Measurements from ENCODE around the gene SPRING1.
A peak's percentile ranks its signal among the peaks of the same experiment; 100 is the strongest.

SPRING1 gene

GRCh38 chr12:116709768-116710167, 28.1 kb downstream of the SPRING1 start:
- no peak for DNase-seq

GRCh38 chr12:116708826-116709756, 28.8 kb downstream of the SPRING1 start:
- peak in 53 of 56 donors; percentile 30 to 94 (median 75) for DNase-seq

GRCh38 chr12:116707751-116708150, 30.1 kb downstream of the SPRING1 start:
- no peak for DNase-seq

- DNase-seq, result peak in 45 of 56 donors; percentile 8 to 84 (median 46)
Measured at GRCh38 chr12:116703214-116703795, 34.6 kb downstream of the SPRING1 start.

GRCh38 chr12:116701432-116701831, 36.4 kb downstream of the SPRING1 start:
- no peak for DNase-seq

GRCh38 chr12:116700066-116700465, 37.8 kb downstream of the SPRING1 start:
- DNase-seq, result no peak

- no peak for DNase-seq
Measured at GRCh38 chr12:116698554-116699075, 39.3 kb downstream of the SPRING1 start.

- DNase-seq, result no peak
Measured at GRCh38 chr12:116698116-116698515, 39.8 kb downstream of the SPRING1 start.

GRCh38 chr12:116697716-116698115, 40.2 kb downstream of the SPRING1 start:
- DNase-seq, result no peak

GRCh38 chr12:116697305-116697704, 40.6 kb downstream of the SPRING1 start:
- peak in 3 of 56 donors; percentile 10 to 17 (median 16) for DNase-seq

GRCh38 chr12:116695464-116695725, 42.5 kb downstream of the SPRING1 start:
- DNase-seq, result no peak

- no peak for DNase-seq
Measured at GRCh38 chr12:116694653-116695463, 43.0 kb downstream of the SPRING1 start.

GRCh38 chr12:116693286-116694227, 44.3 kb downstream of the SPRING1 start:
- DNase-seq, result peak in 1 of 56 donors; percentile 41

- no peak for DNase-seq
Measured at GRCh38 chr12:116692605-116693004, 45.3 kb downstream of the SPRING1 start.

- no peak for DNase-seq
Measured at GRCh38 chr12:116691636-116692035, 46.2 kb downstream of the SPRING1 start.

- no peak for DNase-seq
Measured at GRCh38 chr12:116691205-116691604, 46.7 kb downstream of the SPRING1 start.

GRCh38 chr12:116689979-116690744, 47.7 kb downstream of the SPRING1 start:
- no peak for DNase-seq

- DNase-seq, result no peak
Measured at GRCh38 chr12:116689521-116689920, 48.3 kb downstream of the SPRING1 start.
